ENCODE results near the gene ADGRA1.
"Not testable (repeated sequence)": the region's sequence is repeated elsewhere in the genome, so short reads cannot be mapped to it uniquely, and the experiment has no call there.

The ADGRA1 gene

GRCh38 chr10:133166828-133167692 lies 79.3 kb downstream of the ADGRA1 start:
- DNase-seq = no peak

GRCh38 chr10:133167693-133168616 lies 80.2 kb downstream of the ADGRA1 start:
- no peak for DNase-seq

GRCh38 chr10:133168617-133169031 lies 80.9 kb downstream of the ADGRA1 start:
- DNase-seq = no peak

- no peak for DNase-seq
These were observed 81.6 kb downstream of the ADGRA1 start for GRCh38 chr10:133169173-133169947.

GRCh38 chr10:133170092-133170491 lies 82.4 kb downstream of the ADGRA1 start:
- no peak for DNase-seq

GRCh38 chr10:133173860-133174640 lies 86.3 kb downstream of the ADGRA1 start:
- no peak for DNase-seq

- no peak for DNase-seq
These were observed 87.1 kb downstream of the ADGRA1 start for GRCh38 chr10:133174689-133175263.

GRCh38 chr10:133175624-133176023 lies 87.9 kb downstream of the ADGRA1 start:
- not testable (repeated sequence) for DNase-seq

- DNase-seq = no peak
These were observed 88.8 kb downstream of the ADGRA1 start for GRCh38 chr10:133176546-133176945.

- no peak for DNase-seq
These were observed 89.8 kb downstream of the ADGRA1 start for GRCh38 chr10:133177380-133178157.

- no peak for DNase-seq
These were observed 90.8 kb downstream of the ADGRA1 start for GRCh38 chr10:133178357-133179127.

- DNase-seq = no peak
These were observed 91.4 kb downstream of the ADGRA1 start for GRCh38 chr10:133179128-133179520.

- no peak for DNase-seq
These were observed 91.9 kb downstream of the ADGRA1 start for GRCh38 chr10:133179651-133180050.

- DNase-seq = no peak
These were observed 92.7 kb downstream of the ADGRA1 start for GRCh38 chr10:133180192-133180964.

GRCh38 chr10:133180965-133181639 lies 93.4 kb downstream of the ADGRA1 start:
- DNase-seq = no peak
